Chondrocyte (in vitro differentiated cells): ENCODE results near the gene JARID2. TPM values are rescaled to one million over a fixed set of nuclear protein-coding genes. Genes with fewer than 3 reads are reported as not detected.

Source experiments
- DNase-seq: peaks from one replicate; pipeline ENCODE4 v3.0.0; 2021; ENCODE audit warnings: mixed read lengths, low spot score
- H3K27ac Mint-ChIP-seq: one replicate; pipeline ENCODE4 v1.8.0; 2021; ENCODE audit warnings: mild to moderate bottlenecking, moderate library complexity, mixed read lengths; ENCODE audit not compliant: unreplicated experiment
- H3K27me3 Mint-ChIP-seq: 2 replicates; pipeline ENCODE4 v1.8.0; 2021; ENCODE audit warnings: low read depth, mixed read lengths
- H3K36me3 Mint-ChIP-seq: 2 replicates; pipeline ENCODE4 v1.8.0; 2021; ENCODE audit warnings: low read depth, mixed read lengths
- H3K4me1 Mint-ChIP-seq: 2 replicates; pipeline ENCODE4 v1.8.0; 2021; ENCODE audit warnings: low read depth, mild to moderate bottlenecking, mixed read lengths
- H3K4me3 Mint-ChIP-seq: one replicate; pipeline ENCODE4 v1.8.0; 2021; ENCODE audit warnings: mild to moderate bottlenecking, moderate library complexity, mixed read lengths; ENCODE audit not compliant: unreplicated experiment
- H3K9me3 Mint-ChIP-seq: 2 replicates; pipeline ENCODE4 v1.8.0; 2021; ENCODE audit warnings: low read depth, mixed read lengths
- total RNA-seq: library from RNA; stranded (reverse); gene quantifications from 3 replicates; pipeline ENCODE4 v1.2.1, GENCODE V29; 2021
- TF ChIP-seq, protein P1 (sequence below): fragments of 200-600 bp; sonication (generic); IDR thresholded peaks from 2 replicates; pipeline ENCODE4 v1.5.0; 2021; ENCODE audit warnings: antibody characterized with exemption, mild to moderate bottlenecking, moderate library complexity

The JARID2 gene
- total RNA-seq, 1 donor from 2014 or later: 9.9 TPM

DNA sequence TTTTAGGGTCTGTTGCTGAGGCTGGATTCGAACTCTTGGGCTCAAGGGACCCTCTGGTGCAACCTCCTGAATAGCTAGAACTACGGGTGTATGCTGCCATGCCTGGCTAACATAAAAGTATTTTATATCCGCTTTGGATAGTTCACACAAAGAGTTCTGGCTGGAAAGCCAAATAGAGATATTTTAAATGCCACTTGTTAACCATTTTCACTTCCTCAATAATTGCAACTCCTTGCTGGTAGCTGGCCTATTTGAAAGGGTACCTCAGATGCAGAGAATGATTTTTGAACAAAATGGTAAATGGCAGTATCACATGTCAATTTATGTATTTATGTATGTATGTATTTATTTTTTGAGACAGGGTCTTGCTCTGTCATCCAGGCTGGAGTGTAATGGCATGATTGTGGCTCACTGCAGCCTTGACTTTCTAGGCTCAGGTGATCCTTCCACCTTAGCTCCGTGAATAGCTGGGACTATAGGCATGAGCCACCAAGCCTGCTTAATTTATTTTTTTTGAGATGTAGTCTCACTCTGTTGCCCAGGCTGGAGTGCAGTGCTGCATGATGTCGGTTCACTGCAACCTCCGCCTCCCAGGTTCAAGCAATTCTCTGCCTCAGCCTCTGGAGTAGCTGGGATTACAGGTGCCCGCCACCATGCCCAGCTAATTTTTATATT is 12.9 kb upstream of the JARID2 start:
- TF ChIP-seq, protein P1, sequence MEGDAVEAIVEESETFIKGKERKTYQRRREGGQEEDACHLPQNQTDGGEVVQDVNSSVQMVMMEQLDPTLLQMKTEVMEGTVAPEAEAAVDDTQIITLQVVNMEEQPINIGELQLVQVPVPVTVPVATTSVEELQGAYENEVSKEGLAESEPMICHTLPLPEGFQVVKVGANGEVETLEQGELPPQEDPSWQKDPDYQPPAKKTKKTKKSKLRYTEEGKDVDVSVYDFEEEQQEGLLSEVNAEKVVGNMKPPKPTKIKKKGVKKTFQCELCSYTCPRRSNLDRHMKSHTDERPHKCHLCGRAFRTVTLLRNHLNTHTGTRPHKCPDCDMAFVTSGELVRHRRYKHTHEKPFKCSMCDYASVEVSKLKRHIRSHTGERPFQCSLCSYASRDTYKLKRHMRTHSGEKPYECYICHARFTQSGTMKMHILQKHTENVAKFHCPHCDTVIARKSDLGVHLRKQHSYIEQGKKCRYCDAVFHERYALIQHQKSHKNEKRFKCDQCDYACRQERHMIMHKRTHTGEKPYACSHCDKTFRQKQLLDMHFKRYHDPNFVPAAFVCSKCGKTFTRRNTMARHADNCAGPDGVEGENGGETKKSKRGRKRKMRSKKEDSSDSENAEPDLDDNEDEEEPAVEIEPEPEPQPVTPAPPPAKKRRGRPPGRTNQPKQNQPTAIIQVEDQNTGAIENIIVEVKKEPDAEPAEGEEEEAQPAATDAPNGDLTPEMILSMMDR: no peak
- Mint-ChIP-seq H3K9me3 (peaks cover 1% of the 10 kb centered on the region), H3K4me1 (no peaks in the 10 kb centered on the region), H3K36me3 (no peaks in the 10 kb centered on the region), H3K27ac (no peak overlapping the region), H3K4me3 (no peak overlapping the region), H3K27me3 (no peaks in the 10 kb centered on the region)
- no peak for DNase-seq

DNA sequence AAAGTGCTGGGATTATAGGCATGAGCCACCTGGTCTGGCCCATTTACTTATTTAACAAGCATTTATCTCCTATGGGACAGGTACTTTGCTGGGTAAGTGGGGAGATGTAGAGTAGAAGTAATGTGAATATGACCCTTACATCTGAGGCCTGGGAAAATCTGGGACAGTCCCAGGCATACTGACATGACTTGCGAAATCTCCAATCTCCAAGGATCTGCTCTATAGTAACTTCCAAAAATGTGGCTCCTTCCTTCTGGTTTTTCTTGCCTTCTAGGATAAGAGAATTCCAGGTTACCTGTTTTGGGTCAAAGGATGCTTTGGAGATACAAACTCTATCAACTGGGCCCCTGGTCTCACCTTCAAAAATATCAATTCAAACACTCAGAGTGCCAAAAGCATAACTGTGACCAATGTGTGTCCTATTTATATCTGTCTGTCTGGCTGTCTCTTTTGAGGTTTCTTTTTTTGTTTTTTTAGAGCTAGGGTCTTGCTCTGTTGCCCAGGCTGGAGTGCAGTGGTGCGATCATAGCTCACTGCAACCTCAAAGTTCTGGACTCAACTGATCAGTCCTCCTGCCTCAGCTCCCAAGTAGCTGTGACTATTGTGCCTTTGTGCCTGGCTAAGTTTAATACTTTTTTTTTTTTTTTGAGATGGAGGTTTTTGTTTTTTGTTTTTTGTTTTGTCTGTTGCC is 11.7 kb upstream of the JARID2 start:
- no peaks in the 10 kb centered on the region for H3K36me3 Mint-ChIP-seq
- H3K27me3 Mint-ChIP-seq: no peaks in the 10 kb centered on the region
- DNase-seq: no peak
- H3K4me1 Mint-ChIP-seq: peaks cover 2% of the 10 kb centered on the region
- H3K9me3 Mint-ChIP-seq: no peaks in the 10 kb centered on the region
- H3K27ac Mint-ChIP-seq: no peak overlapping the region
- TF ChIP-seq, protein P1: no peak
- H3K4me3 Mint-ChIP-seq: no peak overlapping the region

DNA sequence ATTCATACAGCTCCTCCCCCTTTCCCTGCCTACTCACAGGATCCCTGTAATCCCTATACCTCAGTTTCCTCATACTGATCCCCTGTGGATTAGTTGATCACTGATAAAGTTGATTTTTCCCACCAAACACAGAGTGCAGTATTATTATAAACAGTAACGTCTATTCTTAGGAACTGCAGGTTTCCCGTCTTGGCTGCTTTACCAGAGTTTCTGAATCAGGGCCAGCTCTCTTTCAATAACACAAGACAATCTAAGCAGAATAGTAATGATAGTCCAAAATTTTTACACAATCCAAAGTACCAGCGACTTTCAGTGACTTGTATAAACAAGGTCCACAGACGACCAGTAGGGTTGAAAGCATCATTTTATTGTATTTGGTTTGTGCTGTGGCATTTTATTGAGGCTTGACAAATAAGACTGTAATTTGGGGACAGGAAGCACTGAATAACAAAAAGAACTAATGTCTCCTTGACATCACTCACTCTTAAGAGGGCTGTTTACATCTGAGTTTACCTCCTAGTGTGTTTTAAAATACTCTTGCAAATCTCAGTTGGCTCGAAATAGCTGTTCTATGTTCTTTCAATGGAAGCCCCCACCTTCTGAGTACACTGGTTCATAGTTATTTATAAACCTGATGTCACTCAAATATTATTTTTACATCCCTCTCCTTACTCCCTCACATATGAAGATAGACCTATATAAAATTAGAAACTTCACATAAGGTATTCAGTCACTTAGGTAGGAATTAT is 6.1 kb upstream of the JARID2 start:
- no peaks in the 10 kb centered on the region for H3K9me3 Mint-ChIP-seq
- H3K4me1 Mint-ChIP-seq: peaks cover 18% of the 10 kb centered on the region
- TF ChIP-seq, protein P1: no peak
- no peak overlapping the region for H3K4me3 Mint-ChIP-seq
- peak overlapping the region; percentile 67 for H3K27ac Mint-ChIP-seq
- DNase-seq: no peak
- H3K36me3 Mint-ChIP-seq: no peaks in the 10 kb centered on the region
- H3K27me3 Mint-ChIP-seq: no peaks in the 10 kb centered on the region

DNA sequence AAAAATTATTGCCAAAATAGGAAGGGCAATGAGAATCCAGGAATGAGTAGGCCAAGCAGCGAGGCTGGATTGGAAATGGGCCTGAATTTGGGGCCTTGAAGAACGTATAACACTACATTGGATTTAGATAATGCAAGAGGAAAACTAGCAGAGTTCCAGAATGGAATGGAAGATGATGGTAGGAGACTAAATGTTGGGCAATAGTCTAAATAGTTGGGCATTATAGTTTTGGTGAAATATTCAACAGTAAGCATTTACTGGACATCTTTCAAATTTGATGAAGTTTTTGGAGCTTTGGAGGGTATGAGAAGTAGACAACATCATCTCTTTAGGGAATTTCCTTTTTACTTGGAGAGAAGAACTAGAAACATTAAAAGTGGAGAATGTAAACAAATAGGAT is 3.4 kb upstream of the JARID2 start:
- H3K36me3 Mint-ChIP-seq: no peaks in the 10 kb centered on the region
- TF ChIP-seq, protein P1: no peak
- peaks cover 28% of the 10 kb centered on the region for H3K4me1 Mint-ChIP-seq
- no peaks in the 10 kb centered on the region for H3K27me3 Mint-ChIP-seq
- DNase-seq: no peak
- no peak overlapping the region for H3K27ac Mint-ChIP-seq
- no peaks in the 10 kb centered on the region for H3K9me3 Mint-ChIP-seq
- no peak overlapping the region for H3K4me3 Mint-ChIP-seq

DNA sequence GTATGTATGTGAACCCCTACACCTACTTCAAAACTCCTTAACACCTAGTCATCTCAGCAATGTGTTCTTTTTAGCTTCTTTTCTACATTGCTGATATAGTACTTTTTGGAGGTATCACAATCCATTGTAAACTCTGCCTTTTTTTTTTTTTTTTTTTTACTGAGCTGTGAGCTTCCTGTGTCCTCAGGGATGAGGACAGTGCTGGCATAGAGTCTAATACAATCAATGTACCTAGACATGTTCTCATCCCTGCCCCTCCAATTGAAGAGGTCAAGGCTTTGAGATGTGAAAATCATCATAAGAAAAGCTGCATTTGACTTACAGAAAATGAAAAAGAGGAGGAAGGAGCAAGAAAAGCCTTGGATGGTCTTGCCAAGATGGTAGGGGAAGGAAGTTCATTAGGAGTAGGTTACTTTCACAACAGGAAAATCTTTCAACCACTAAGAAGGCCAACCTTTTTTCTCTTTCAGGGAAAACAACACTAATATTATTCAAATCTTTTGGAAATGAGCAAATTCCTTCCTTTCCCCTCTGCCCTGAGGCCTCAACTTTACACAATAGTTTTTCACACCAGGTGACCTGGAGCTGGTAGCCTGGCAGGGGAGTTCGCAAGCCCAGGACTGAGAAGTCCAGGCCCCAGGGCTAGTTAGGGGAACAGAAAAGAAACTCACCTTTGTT is 2.8 kb upstream of the JARID2 start:
- Mint-ChIP-seq H3K9me3 (no peaks in the 10 kb centered on the region), H3K4me1 (peaks cover 30% of the 10 kb centered on the region), H3K36me3 (no peaks in the 10 kb centered on the region), H3K27me3 (no peaks in the 10 kb centered on the region), H3K27ac (no peak overlapping the region), H3K4me3 (no peak overlapping the region)
- DNase-seq: no peak
- TF ChIP-seq, protein P1: no peak
